ENCODE data around the gene CCDC85C. TPM values are rescaled to one million over a fixed set of nuclear protein-coding genes. Genes with fewer than 3 reads are reported as not detected.
A peak's percentile ranks its signal among the peaks of the same experiment; 100 is the strongest.

CCDC85C gene
- total RNA-seq, 4 donors from 2014 or later = 0.88 to 56.3 (median 13.6) TPM

DNA sequence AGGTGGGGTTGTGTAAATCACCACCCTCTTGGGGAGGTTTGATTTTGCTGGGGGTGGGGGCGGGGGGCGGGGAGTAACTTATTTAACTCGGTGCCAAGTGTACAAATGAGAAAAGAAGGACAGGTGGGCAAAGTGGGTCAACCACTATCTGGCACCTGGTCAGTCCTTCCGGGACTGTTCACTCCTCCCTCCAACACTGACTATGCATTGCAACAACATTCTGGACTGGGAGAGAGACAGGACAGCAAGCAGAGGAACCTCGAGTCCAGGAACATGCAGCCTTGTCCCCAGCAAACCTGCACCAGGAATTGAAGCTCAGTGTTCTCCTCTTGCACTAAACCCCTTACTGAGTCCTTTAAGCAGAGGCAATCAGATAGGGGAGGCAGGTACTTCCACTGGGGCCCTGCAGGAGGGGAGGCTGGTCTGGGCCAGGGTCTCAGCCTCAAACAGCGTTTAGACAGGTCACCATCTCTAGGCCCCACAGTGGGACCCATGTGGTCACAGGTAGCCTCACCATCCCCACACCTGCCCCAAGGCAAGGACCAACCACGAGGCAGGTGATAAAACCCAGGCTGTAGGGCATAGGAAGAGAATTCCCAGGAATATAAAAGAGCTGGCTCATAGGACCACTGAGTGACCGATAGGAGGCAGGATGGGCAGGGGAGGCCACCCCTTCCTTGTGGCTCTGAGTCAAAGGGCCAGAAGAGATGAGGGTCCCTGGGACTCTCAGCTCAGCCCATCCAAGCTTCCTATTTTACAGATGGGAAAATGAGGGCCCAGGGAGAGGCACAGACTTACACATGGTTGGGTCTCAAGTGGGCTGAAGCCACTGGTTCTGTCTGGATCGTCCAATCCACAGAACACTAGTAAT is 9.8 kb downstream of the CCDC85C start:
- Histone ChIP-seq H3K4me1 (peaks cover 0 to 22% of the 10 kb centered on the region in 2 donors), H3K4me3 (no peak overlapping the region), H3K9me3 (no peaks in the 10 kb centered on the region), H3K36me3 (no peaks in the 10 kb centered on the region), H3K27me3 (no peaks in the 10 kb centered on the region), H3K27ac (no peak overlapping the region)
- no peak for DNase-seq
- no peak for TF ChIP-seq POLR2A (IDR thresholded peaks at IDR 0.05)
- TF ChIP-seq, protein P1, sequence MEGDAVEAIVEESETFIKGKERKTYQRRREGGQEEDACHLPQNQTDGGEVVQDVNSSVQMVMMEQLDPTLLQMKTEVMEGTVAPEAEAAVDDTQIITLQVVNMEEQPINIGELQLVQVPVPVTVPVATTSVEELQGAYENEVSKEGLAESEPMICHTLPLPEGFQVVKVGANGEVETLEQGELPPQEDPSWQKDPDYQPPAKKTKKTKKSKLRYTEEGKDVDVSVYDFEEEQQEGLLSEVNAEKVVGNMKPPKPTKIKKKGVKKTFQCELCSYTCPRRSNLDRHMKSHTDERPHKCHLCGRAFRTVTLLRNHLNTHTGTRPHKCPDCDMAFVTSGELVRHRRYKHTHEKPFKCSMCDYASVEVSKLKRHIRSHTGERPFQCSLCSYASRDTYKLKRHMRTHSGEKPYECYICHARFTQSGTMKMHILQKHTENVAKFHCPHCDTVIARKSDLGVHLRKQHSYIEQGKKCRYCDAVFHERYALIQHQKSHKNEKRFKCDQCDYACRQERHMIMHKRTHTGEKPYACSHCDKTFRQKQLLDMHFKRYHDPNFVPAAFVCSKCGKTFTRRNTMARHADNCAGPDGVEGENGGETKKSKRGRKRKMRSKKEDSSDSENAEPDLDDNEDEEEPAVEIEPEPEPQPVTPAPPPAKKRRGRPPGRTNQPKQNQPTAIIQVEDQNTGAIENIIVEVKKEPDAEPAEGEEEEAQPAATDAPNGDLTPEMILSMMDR (IDR thresholded peaks at IDR 0.05) = no peak
- intact Hi-C loops (cut with DNase I; ENCODE audit: low total_unique reads) = no loop called here

DNA sequence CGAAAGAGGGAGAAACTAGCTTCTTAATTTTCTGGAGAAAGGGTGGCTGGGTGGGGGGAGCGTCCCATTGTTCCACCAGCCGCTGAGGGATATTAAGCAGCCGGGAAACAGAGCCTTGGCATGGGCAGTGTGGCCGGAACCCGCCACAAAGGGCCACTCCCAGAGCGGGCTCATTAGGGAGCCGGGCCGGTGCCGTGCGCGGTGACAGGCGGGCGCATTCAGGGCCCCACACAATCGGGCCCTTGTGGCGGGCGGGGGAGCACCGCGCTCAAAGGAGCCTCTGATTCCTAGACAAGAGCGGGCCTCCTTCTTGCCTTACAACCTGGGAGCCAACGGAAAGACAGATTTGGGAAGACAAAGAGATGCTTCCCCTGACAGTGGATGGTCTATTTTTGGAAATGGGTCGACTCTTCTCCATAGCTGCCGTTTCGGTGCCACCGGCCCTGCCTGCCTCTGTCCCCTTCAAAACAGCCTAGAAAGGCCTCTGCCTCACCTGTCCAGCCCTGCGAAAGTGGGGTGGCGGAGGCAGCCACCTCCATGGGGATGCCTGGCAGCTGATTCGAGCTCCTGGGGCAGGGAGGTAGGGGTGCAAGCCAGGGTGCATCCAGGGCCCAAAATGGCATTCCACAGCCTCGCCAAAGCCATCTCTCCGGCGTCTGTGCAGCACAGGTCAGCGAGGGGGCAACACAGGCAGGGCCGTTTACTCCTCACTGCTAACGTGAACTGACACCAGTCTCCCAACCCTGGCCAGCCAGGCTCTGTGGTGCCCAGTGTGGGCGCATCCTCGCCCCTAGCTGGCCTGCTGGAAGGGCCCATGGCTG is 10.9 kb downstream of the CCDC85C start:
- TF ChIP-seq, protein P1 (IDR thresholded peaks at IDR 0.05) = no peak
- no peak for TF ChIP-seq POLR2A (IDR thresholded peaks at IDR 0.05)
- peaks cover 0 to 29% of the 10 kb centered on the region in 2 donors for H3K4me1 ChIP-seq

DNA sequence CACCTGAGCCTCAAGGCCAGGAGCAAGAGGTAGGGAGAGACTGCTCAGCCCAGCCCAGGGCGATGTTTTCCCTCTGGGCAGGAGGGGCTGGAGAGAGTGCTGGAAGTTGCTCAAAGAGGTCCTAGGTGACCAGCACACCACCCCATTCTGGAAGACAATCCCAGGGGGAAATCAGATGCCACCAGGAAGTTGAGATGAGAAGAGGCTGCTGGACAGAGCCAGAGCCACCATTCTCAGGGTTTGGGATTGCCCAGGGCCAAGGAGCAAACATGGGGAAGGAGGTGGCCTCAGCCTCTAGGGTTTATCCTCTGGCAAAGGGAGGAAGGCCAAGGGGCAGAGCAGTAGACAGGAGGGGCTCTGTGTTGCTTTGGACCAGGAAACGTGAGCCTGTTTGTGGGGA is 11.6 kb downstream of the CCDC85C start:
- no peaks in the 10 kb centered on the region for H3K9me3 ChIP-seq
- DNase-seq = no peak
- no peak for TF ChIP-seq POLR2A (IDR thresholded peaks at IDR 0.05)
- TF ChIP-seq, protein P1 (IDR thresholded peaks at IDR 0.05) = no peak
- H3K36me3 ChIP-seq = no peaks in the 10 kb centered on the region
- H3K27me3 ChIP-seq = no peaks in the 10 kb centered on the region
- intact Hi-C loops (cut with DNase I; ENCODE audit: low total_unique reads) = no loop called here
- H3K4me3 ChIP-seq = no peak overlapping the region
- peaks cover 0 to 36% of the 10 kb centered on the region in 2 donors for H3K4me1 ChIP-seq
- H3K27ac ChIP-seq = peak overlapping the region; percentile 38 to 51

More for the DNA sequence above, 10.9 kb downstream of the CCDC85C start:
- no peak for DNase-seq
- Histone ChIP-seq H3K36me3 (no peaks in the 10 kb centered on the region), H3K9me3 (no peaks in the 10 kb centered on the region), H3K27ac (peak overlapping the region; percentile 38 to 51), H3K27me3 (no peaks in the 10 kb centered on the region), H3K4me3 (no peak overlapping the region)
- intact Hi-C loops (cut with DNase I; ENCODE audit: low total_unique reads) = no loop called here

DNA sequence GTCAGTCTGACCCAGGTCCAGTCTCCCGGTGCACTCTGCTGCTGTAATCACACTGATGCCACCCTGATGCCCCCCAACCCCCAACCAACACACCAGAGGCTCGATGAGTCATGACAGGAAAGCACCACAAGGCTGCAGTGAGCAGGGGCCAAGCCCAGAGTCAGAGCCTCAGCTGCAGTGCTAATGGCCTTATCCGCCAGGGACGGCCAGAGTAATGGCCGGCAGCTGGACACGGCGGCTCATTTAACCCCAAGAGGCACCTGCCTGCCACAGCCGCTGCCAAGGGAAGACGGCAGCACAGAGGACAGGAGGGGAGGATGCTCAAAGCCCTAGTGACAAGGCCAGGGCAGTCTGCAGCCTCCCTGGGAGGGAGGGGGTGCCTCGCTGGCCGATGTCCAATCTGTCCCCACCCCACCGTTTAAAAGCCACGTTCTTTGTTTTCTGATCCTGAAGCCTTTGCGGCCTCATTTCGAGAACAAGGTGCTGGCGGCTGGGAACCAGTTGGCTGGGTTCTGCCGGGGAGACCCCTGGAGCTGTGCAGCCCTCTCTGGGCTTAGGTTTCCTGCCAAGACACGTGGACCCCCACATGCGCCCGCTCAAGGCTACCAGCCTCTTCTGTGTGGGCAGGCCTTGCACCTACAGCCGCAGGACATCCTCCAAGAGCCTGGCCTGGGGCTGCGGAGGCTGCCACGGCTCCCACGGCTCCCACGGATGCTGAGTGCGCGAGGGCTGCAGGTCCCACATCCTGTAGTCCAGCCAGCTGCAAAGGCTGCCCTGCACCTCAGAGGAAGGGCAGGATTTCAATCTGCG is 13.1 kb downstream of the CCDC85C start:
- peak overlapping the region; percentile 50 to 69 for H3K27ac ChIP-seq
- peaks cover 0 to 40% of the 10 kb centered on the region in 2 donors for H3K4me1 ChIP-seq
- intact Hi-C loops (cut with DNase I; ENCODE audit: low total_unique reads) = no loop called here

More for the DNA sequence above, 13.1 kb downstream of the CCDC85C start:
- peak; percentile 26 to 58 for DNase-seq
- Histone ChIP-seq H3K4me3 (no peak overlapping the region), H3K9me3 (no peaks in the 10 kb centered on the region), H3K27me3 (no peaks in the 10 kb centered on the region), H3K36me3 (no peaks in the 10 kb centered on the region)
- TF ChIP-seq, protein P1 (IDR thresholded peaks at IDR 0.05) = no peak
- TF ChIP-seq POLR2A (IDR thresholded peaks at IDR 0.05) = no peak
